HL-60 (cell line): ENCODE data around the gene ARHGAP26.
"Not testable (repeated sequence)": the region's sequence is repeated elsewhere in the genome, so short reads cannot be mapped to it uniquely, and the experiment has no call there.

Experiments used
- DNase-seq, 2 experiments: peaks; one replicate each; pipeline ENCODE4 v3.0.0-alpha.2; 2010 to 2020; ENCODE audit warnings: low read depth in 1 of 2, low spot score in 1 of 2
- H3K27ac ChIP-seq: fragments of 250-450 bp; sonication (Bioruptor Pico); replicated peaks from 2 replicates; pipeline ENCODE4 v1.5.1; 2020; ENCODE audit warnings: mild to moderate bottlenecking, moderate library complexity
- H3K27me3 ChIP-seq: fragments of 250-450 bp; sonication (Bioruptor Pico); 2 replicates; pipeline ENCODE4 v1.5.1; 2021; ENCODE audit warnings: mild to moderate bottlenecking, moderate library complexity; ENCODE audit not compliant: insufficient read depth, poor library complexity, severe bottlenecking
- H3K4me3 ChIP-seq: replicated peaks from 2 replicates; pipeline ENCODE4 v1.5.1; 2011; ENCODE audit warnings: mild to moderate bottlenecking, control low read depth, low read length; ENCODE audit not compliant: insufficient read depth
- GABPA ChIP-seq: IDR thresholded peaks from 2 replicates; pipeline ENCODE4 v1.6.1; 2012; ENCODE audit warnings: low read depth
- POLR2AphosphoS5 ChIP-seq: IDR thresholded peaks from 2 replicates; pipeline ENCODE4 v1.6.1; 2012; ENCODE audit warnings: low read depth
- REST ChIP-seq: IDR thresholded peaks from 2 replicates; pipeline ENCODE4 v1.6.1; 2012; ENCODE audit warnings: low read depth; ENCODE audit not compliant: insufficient replicate concordance
- SPI1 ChIP-seq: IDR thresholded peaks from 2 replicates; pipeline ENCODE4 v1.6.1; 2012; ENCODE audit warnings: low read depth, mild to moderate bottlenecking, borderline replicate concordance
- TF ChIP-seq, protein P1 (sequence below): IDR thresholded peaks from one replicate; pipeline ENCODE4 v1.5.1; 2011; ENCODE audit warnings: low read length, control low read depth, inconsistent platforms; ENCODE audit not compliant: insufficient read depth

Gene ARHGAP26

GRCh38 chr5:142959683-142960657 is 189.8 kb downstream of the ARHGAP26 start:
- TF ChIP-seq GABPA (no peak), SPI1 (no peak), REST (no peak), POLR2AphosphoS5 (no peak)
- TF ChIP-seq, protein P1, sequence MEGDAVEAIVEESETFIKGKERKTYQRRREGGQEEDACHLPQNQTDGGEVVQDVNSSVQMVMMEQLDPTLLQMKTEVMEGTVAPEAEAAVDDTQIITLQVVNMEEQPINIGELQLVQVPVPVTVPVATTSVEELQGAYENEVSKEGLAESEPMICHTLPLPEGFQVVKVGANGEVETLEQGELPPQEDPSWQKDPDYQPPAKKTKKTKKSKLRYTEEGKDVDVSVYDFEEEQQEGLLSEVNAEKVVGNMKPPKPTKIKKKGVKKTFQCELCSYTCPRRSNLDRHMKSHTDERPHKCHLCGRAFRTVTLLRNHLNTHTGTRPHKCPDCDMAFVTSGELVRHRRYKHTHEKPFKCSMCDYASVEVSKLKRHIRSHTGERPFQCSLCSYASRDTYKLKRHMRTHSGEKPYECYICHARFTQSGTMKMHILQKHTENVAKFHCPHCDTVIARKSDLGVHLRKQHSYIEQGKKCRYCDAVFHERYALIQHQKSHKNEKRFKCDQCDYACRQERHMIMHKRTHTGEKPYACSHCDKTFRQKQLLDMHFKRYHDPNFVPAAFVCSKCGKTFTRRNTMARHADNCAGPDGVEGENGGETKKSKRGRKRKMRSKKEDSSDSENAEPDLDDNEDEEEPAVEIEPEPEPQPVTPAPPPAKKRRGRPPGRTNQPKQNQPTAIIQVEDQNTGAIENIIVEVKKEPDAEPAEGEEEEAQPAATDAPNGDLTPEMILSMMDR: no peak
- Histone ChIP-seq H3K4me3 (no peak overlapping the region), H3K27ac (no peak overlapping the region), H3K27me3 (no peaks in the 10 kb centered on the region)
- no peak for DNase-seq

DNA sequence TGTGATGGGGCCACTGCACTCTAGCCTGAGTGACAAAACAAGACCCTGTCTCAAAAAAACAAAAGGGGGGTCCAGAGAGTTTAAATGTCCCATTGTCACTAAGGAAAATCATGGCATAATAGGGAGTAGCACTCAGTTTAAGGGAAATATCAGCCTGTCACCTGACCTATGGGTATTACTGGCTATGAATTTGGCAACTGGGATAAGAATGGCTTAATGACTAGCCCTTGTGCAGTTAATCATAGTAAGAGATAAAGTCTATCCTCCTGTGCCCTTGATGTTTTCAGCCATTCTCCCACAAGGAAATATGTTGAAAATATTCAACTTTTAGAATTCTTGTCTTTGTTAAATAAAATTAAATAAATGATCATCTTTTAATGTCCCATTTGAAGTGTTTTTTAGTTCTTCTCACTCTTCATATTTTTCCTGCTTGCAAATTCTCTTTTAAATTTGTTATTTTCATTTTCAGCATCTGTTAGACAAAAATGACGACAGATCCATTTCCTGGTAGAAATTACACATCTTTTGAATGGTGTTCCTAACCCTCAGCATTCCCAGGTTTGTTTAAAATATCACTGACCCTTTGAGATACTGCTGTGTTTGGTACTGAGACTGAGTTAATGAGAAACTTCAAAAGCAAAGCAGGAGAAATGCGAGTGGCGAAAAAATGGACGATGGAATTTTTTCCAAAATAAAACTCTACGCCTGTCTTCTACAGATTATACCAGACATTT is 191.4 kb downstream of the ARHGAP26 start:
- no peak for DNase-seq
- no peak for TF ChIP-seq GABPA
- no peak for TF ChIP-seq POLR2AphosphoS5
- TF ChIP-seq, protein P1: no peak
- no peak for TF ChIP-seq REST
- no peak for TF ChIP-seq SPI1
- H3K4me3 ChIP-seq: no peak overlapping the region

GRCh38 chr5:142962174-142962533 is 192.0 kb downstream of the ARHGAP26 start:
- TF ChIP-seq GABPA: no peak
- TF ChIP-seq POLR2AphosphoS5: no peak
- H3K4me3 ChIP-seq: no peak overlapping the region
- no peak overlapping the region for H3K27ac ChIP-seq
- H3K27me3 ChIP-seq: no peaks in the 10 kb centered on the region
- DNase-seq: no peak

More for the DNA sequence above, 191.4 kb downstream of the ARHGAP26 start:
- no peak overlapping the region for H3K27ac ChIP-seq
- H3K27me3 ChIP-seq: no peaks in the 10 kb centered on the region

- not testable (repeated sequence) for H3K27ac ChIP-seq, H3K27me3 ChIP-seq, H3K4me3 ChIP-seq
- peak in 1 of 2 experiments; percentile 32 for DNase-seq
Observed at GRCh38 chr5:142965258-142966120, 195.3 kb downstream of the ARHGAP26 start.
